ENCODE data around the gene RBBP6. TPM values are rescaled to one million over a fixed set of nuclear protein-coding genes. Genes with fewer than 3 reads are reported as not detected.

Gene RBBP6
- total RNA-seq, 1 experiment from 2014 or later, result 38.4 TPM

DNA sequence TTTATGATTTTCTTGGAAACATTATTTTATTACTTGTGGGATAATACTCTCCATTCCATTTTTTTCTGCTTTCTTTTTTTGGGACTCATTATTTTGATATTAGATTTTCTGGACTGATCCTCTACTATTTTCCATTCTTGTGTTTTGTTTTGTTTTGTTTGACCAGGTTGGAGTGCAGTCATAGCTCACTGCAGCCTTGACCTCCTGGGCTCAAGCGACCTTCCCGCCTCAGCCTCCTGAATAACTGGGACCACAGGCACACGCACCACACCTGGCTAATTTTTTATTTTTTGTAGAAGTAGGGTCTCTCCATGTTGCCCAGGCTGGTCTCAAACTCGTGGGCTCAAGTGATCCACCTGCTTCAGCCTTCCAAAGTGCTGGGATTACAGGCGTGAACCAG lies 44.1 kb downstream of the RBBP6 start:
- Histone ChIP-seq H3K9me2 (replicated peaks; ENCODE audit: low read length) (no peaks in the 10 kb centered on the region), H3K27ac (ENCODE audit: low read length) (no peak overlapping the region), H3K79me2 (ENCODE audit: low read length) (no peaks in the 10 kb centered on the region), H3K4me1 (ENCODE audit: insufficient read depth, low read length) (peaks cover 7% of the 10 kb centered on the region), H3K9me3 (ENCODE audit: low read length) (no peaks in the 10 kb centered on the region), H2AFZ (ENCODE audit: low read length) (no peak overlapping the region), H4K20me1 (ENCODE audit: low read length) (no peaks in the 10 kb centered on the region), H3F3A (ENCODE audit: low read length, unreplicated experiment) (no peaks in the 10 kb centered on the region), H3K4me2 (ENCODE audit: low read length) (no peak overlapping the region), H3K36me3 (ENCODE audit: low read depth, low read length) (no peaks in the 10 kb centered on the region), H3K27me3 (ENCODE audit: low read length) (no peaks in the 10 kb centered on the region), H3K4me3 (ENCODE audit: low read length) (no peak overlapping the region), H3K9ac (ENCODE audit: low read length) (no peak overlapping the region)
- POLR2A ChIA-PET (ENCODE audit: unreplicated experiment), result no interaction called here
- DNase-seq (no peak), ATAC-seq (no peak)
- CTCF ChIA-PET, result no interaction called here
- no TSS peak for BruUV-seq (replicated peaks)
- TF ChIP-seq EZH2 (IDR thresholded peaks at IDR 0.05; ENCODE audit: low read length, unreplicated experiment) (no peak), EZH2phosphoT487 (IDR thresholded peaks at IDR 0.05; ENCODE audit: borderline replicate concordance, low read length) (no peak)
- TF ChIP-seq, protein P1, sequence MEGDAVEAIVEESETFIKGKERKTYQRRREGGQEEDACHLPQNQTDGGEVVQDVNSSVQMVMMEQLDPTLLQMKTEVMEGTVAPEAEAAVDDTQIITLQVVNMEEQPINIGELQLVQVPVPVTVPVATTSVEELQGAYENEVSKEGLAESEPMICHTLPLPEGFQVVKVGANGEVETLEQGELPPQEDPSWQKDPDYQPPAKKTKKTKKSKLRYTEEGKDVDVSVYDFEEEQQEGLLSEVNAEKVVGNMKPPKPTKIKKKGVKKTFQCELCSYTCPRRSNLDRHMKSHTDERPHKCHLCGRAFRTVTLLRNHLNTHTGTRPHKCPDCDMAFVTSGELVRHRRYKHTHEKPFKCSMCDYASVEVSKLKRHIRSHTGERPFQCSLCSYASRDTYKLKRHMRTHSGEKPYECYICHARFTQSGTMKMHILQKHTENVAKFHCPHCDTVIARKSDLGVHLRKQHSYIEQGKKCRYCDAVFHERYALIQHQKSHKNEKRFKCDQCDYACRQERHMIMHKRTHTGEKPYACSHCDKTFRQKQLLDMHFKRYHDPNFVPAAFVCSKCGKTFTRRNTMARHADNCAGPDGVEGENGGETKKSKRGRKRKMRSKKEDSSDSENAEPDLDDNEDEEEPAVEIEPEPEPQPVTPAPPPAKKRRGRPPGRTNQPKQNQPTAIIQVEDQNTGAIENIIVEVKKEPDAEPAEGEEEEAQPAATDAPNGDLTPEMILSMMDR (conservative IDR thresholded peaks at IDR 0.05; ENCODE audit: low read depth, low read length), result no peak
- intact Hi-C loops (cut with micrococcal nuclease), result loop anchor here (5.0 to 10.0 kb wide), 5 partner anchors 84 to 219 kb away; no protein-coding TSS in a partner anchor

DNA sequence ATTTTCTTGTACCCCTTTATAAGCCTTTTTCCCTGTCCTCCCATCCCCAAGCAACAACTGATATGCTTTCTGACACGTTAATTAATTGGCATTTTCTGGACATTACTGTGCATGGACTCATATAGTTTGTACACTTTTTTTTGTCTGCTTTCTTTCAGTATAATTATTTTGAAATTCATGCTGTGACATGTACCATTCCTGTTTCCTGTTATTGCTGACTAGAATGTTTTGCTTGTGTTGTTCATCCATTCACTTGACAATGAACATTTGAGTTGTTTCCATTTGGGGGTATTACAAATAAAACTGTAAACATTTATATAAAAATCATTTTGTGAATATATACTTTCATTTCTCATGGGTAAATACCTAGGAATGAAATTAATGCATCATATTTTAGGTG lies 50.6 kb downstream of the RBBP6 start:
- Histone ChIP-seq H3K27ac (ENCODE audit: low read length) (no peak overlapping the region), H3K79me2 (ENCODE audit: low read length) (no peaks in the 10 kb centered on the region), H2AFZ (ENCODE audit: low read length) (no peak overlapping the region), H3K4me1 (ENCODE audit: insufficient read depth, low read length) (peaks cover 7% of the 10 kb centered on the region), H3K4me3 (ENCODE audit: low read length) (no peak overlapping the region), H3K4me2 (ENCODE audit: low read length) (no peak overlapping the region), H3K9ac (ENCODE audit: low read length) (no peak overlapping the region), H3K9me3 (ENCODE audit: low read length) (no peaks in the 10 kb centered on the region), H3F3A (ENCODE audit: low read length, unreplicated experiment) (no peaks in the 10 kb centered on the region), H3K36me3 (ENCODE audit: low read depth, low read length) (no peaks in the 10 kb centered on the region), H4K20me1 (ENCODE audit: low read length) (no peaks in the 10 kb centered on the region), H3K9me2 (replicated peaks; ENCODE audit: low read length) (no peaks in the 10 kb centered on the region), H3K27me3 (ENCODE audit: low read length) (no peaks in the 10 kb centered on the region)
- ChIA-PET CTCF (no interaction called here), POLR2A (ENCODE audit: unreplicated experiment) (no interaction called here)
- DNase-seq (no peak), ATAC-seq (no peak)
- TF ChIP-seq, protein P1 (conservative IDR thresholded peaks at IDR 0.05; ENCODE audit: low read depth, low read length), result no peak
- TF ChIP-seq EZH2 (IDR thresholded peaks at IDR 0.05; ENCODE audit: low read length, unreplicated experiment) (no peak), EZH2phosphoT487 (IDR thresholded peaks at IDR 0.05; ENCODE audit: borderline replicate concordance, low read length) (no peak)
- intact Hi-C loops (cut with micrococcal nuclease), result loop anchor here (10.0 kb wide), 2 partner anchors 145 to 185 kb away; no protein-coding TSS in a partner anchor
- BruUV-seq (replicated peaks), result no TSS peak

- ChIA-PET CTCF (no interaction called here), POLR2A (ENCODE audit: unreplicated experiment) (interaction anchor here (0.6 kb wide), 1 partner anchor 12 kb away, joined by 3 read pairs; no protein-coding TSS in a partner anchor)
- H3F3A ChIP-seq (ENCODE audit: low read length, unreplicated experiment), result no peaks in the 10 kb centered on the region
- ATAC-seq (no peak), DNase-seq (no peak)
- no TSS peak for BruUV-seq (replicated peaks)
- no peaks in the 10 kb centered on the region for H3K36me3 ChIP-seq (ENCODE audit: low read depth, low read length)
- H2AFZ ChIP-seq (ENCODE audit: low read length), result no peak overlapping the region
- no peaks in the 10 kb centered on the region for H4K20me1 ChIP-seq (ENCODE audit: low read length)
- H3K27ac ChIP-seq (ENCODE audit: low read length), result no peak overlapping the region
- intact Hi-C loops (cut with micrococcal nuclease), result no loop called here
- H3K4me3 ChIP-seq (ENCODE audit: low read length), result no peak overlapping the region
- no peaks in the 10 kb centered on the region for H3K9me2 ChIP-seq (replicated peaks; ENCODE audit: low read length)
- H3K4me2 ChIP-seq (ENCODE audit: low read length), result no peak overlapping the region
- H3K4me1 ChIP-seq (ENCODE audit: insufficient read depth, low read length), result no peaks in the 10 kb centered on the region
- H3K9me3 ChIP-seq (ENCODE audit: low read length), result no peaks in the 10 kb centered on the region
- H3K79me2 ChIP-seq (ENCODE audit: low read length), result no peaks in the 10 kb centered on the region
- H3K27me3 ChIP-seq (ENCODE audit: low read length), result no peaks in the 10 kb centered on the region
- H3K9ac ChIP-seq (ENCODE audit: low read length), result no peak overlapping the region
- TF ChIP-seq, protein P1 (conservative IDR thresholded peaks at IDR 0.05; ENCODE audit: low read depth, low read length), result no peak
- no peak for TF ChIP-seq EZH2 (IDR thresholded peaks at IDR 0.05; ENCODE audit: low read length, unreplicated experiment)
- no peak for TF ChIP-seq EZH2phosphoT487 (IDR thresholded peaks at IDR 0.05; ENCODE audit: borderline replicate concordance, low read length)
These were observed 59.5 kb downstream of the RBBP6 start for GRCh38 chr16:24598777-24599437.

All from PC-3 (cell line).